Left renal cortex interstitium (tissue), 4 donors: ENCODE measurements around the gene ZNF154. TPM values are rescaled to one million over a fixed set of nuclear protein-coding genes. Genes with fewer than 3 reads are reported as not detected.

Source experiments
- DNase-seq, 4 donors: peaks; one replicate each; pipeline ENCODE4 v3.0.0-alpha.2; 2013; ENCODE audit warnings: low read depth in 4 of 4, low spot score in 2 of 4, missing footprints in 1 of 4
- polyA plus RNA-seq, 4 donors: library from polyadenylated mRNA; unstranded; fragments of 120-200 nt; gene quantifications; one replicate each; pipeline ENCODE4 v1.2.1, GENCODE V29; 2013; ENCODE audit not compliant: insufficient read length in 4 of 4

The ZNF154 gene
- polyA plus RNA-seq, 4 donors: 23.6 to 39.8 (median 30.6) TPM

DNA sequence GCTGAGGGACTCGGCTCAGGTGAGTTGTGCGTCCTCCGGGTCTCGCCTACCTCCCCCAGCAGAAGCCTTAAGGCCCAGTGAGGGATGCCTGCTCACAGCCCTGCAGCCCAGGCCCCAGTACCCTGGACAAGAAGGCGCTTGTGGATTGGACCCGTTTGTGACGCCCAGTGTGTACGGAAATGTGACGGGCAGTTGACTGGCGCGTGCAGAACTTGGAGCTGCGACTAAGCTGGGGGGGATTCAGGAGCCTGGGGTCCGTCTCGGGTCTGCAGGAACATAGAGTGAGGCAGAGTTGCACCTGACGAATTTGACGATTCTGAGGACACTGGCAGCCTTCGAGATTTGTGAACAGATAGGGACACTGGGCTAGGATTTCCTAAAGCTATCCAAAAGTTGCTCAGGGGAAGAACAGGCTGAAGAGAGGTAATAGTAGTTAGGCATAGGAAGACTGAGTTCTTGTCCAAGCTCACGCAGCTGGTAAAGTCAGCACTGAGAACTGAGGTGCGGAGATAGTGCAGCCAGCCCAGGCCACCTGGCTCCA is 26.7 kb downstream of the ZNF154 start:
- DNase-seq: no peak

GRCh38 chr19:57675881-57676280 is 33.1 kb downstream of the ZNF154 start:
- DNase-seq: no peak

DNA sequence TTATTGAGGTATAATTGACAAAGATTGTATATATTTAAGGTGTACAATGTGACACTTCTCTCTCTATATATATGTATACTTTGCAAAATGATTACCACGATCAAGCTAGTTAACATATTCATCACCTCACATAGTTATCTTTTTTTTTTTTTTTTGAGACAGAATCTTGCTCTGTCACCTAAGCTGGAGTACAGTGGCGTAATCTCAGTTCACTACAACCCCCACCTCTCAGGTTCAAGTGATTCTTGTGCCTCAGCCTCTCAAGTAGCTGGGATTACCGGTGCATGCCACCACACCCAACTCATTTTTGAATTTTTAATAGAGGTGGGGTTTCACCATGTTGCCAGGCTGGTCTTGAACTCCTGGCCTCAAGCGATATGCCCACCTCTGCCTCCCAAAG is 36.5 kb downstream of the ZNF154 start:
- DNase-seq: no peak

- DNase-seq: no peak
Measured at GRCh38 chr19:57671124-57671895, 37.7 kb downstream of the ZNF154 start.

DNA sequence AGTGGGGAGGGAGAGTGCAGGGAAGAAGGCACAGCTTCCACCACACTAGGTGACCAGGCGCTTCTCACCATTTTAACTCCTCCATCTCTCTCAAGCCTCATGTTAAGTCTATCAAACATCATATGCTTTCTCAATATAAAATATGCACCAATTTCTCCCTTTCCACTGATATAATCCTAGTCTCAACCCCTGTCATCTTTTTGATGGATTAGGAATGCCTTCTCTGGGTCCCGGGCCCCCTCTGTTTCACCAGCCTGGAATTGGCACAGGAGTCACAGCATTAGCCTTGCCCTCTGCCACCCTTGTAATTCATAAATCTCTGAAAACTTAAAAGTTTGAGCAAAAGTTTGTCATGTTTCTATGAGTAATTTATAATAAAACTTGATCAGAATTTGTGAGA is 40.4 kb downstream of the ZNF154 start, which contains the start of gene ZSCAN4:
Gene ZSCAN4, plus strand, starts transcription at position 301 of the 400 bp plus-strand sequence. CDS start 7,211 bp downstream, outside the sequence.
- no peak for DNase-seq

DNA sequence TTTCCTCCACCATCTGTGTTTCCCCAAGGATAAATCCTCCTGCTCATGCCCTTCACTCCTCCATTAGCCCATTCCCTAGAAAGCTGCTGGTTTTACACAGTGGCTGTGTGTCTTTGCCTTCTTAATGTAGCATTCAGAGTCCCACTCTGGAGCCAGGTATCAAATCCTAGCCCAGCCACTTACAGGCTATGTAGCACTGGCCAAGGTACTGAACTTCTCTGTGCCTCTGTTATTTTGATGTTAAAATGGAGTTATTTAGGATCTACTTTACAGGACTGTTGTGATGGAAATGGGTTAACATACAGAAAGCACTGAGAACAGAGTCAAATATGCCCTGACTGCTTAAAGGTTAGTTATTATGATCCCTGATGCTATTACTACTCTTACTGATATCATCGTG is 41.8 kb downstream of the ZNF154 start:
- DNase-seq: no peak

DNA sequence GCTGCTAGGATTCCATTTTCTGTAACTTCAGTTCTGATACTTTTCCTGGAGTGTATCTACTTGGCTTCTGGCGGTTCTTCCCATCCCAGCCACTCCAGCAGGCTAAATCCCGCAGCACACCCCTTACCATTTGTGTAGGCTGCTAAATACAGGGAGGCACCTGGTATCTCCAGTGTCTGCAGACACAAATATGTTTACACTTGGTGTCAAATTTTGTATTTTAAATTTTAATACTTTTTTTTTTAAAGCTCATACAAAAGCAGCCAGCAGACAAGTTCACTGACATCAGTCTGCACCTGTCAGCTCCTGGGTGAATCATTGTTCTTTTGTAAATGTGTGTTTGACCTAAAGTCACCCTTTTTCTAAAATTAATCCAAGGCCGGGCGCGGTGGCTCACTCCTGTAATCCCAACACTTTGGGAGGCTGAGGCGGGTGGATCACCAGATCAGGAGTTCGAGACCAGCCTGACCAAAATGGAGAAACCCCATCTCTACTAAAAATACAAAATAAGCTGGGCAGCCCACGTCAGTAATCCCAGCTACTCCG is 43.7 kb downstream of the ZNF154 start:
- no peak for DNase-seq

- peak in 3 of 4 donors; percentile 46 to 57 (median 53) for DNase-seq
Measured at GRCh38 chr19:57664269-57665127, 44.5 kb downstream of the ZNF154 start.

DNA sequence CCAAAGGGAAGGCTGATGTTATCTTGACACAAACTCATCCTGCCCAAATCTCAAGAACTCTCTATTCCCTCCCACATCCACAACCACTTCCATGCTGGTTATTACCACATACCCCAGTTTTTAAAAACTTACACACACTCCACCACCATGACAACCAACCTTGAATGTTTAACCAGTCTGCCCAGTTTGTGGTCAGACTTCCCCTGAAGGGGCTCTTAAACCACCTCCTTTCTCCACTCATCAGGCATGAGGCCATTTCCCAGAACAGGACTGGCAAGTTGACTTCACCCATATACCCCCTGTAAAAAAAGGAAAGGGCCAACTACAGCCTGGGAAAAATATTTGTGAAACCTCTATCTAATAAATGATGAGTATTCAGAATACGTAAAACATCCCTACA is 52.7 kb downstream of the ZNF154 start:
- DNase-seq: no peak

GRCh38 chr19:57655443-57655842 is 53.6 kb downstream of the ZNF154 start:
- no peak for DNase-seq

- no peak for DNase-seq
Measured at GRCh38 chr19:57653689-57654088, 55.3 kb downstream of the ZNF154 start.

DNA sequence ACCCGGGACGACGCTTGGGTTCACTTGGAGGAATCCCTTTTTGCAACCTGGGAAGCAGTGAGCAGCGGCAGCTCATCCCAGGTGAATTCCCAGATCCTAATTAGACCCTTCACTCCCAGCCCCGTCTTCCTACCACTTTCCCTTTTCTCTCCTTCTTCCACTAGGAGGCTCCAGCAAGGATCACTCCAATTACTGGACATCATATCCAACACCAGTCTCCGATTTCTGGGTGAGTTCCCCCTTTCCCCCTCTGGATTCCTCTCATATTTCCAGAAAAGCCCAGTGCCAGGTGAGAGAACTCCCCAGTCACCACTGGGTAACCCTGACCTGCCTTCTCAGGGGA is 57.4 kb downstream of the ZNF154 start:
- DNase-seq: no peak

- no peak for DNase-seq
Measured at GRCh38 chr19:57648331-57649003, 60.5 kb downstream of the ZNF154 start.

Other genes with a start within 250 kb of the ZNF154 start
- gene ZNF772, start 231.6 kb downstream of the ZNF154 start, polyA plus RNA-seq: 10 to 100 TPM; 18.8 to 24.2 (median 20.3) TPM
- 10 to 100 TPM; 13.0 to 29.3 (median 24.2) TPM for gene ZNF419, start 221.5 kb downstream of the ZNF154 start, polyA plus RNA-seq
- 10 to 100 TPM; 11.2 to 16.9 (median 12.3) TPM for gene ZNF773, start 209.3 kb downstream of the ZNF154 start, polyA plus RNA-seq
- 10 to 100 TPM; 11.7 to 19.5 (median 14.2) TPM for gene ZNF549, start 181.8 kb downstream of the ZNF154 start, polyA plus RNA-seq
- gene ZNF550, start 149.3 kb downstream of the ZNF154 start, polyA plus RNA-seq: 10 to 100 TPM; 18.0 to 26.0 (median 23.0) TPM
- gene ZNF416, start 130.3 kb downstream of the ZNF154 start, polyA plus RNA-seq: 1 to 10 TPM; 7.9 to 9.4 (median 8.0) TPM
- 10 to 100 TPM; 17.4 to 18.6 (median 18.2) TPM for gene ZIK1, start 125.1 kb downstream of the ZNF154 start, polyA plus RNA-seq
- gene ZNF530, start 109.3 kb downstream of the ZNF154 start, polyA plus RNA-seq: 1 to 10 TPM; 4.3 to 6.8 (median 5.5) TPM
- 10 to 100 TPM; 25.9 to 29.9 (median 27.3) TPM for gene ZNF134, start 95.0 kb downstream of the ZNF154 start, polyA plus RNA-seq
- 10 to 100 TPM; 24.5 to 49.8 (median 40.5) TPM for gene ZNF211, start 76.0 kb downstream of the ZNF154 start, polyA plus RNA-seq
- under 1 TPM in 3 of 4 donors, not detected in 1; 0.09 to 0.16 (median 0.11) TPM for gene ZSCAN4, start 40.3 kb downstream of the ZNF154 start, polyA plus RNA-seq
- gene ZNF551, start 27.2 kb downstream of the ZNF154 start, polyA plus RNA-seq: 10 to 100 TPM; 11.6 to 20.3 (median 14.3) TPM
- 10 to 100 TPM; 16.0 to 23.7 (median 19.4) TPM for gene ZNF671, start 18.4 kb upstream of the ZNF154 start, polyA plus RNA-seq
- gene ZNF776, start 37.6 kb upstream of the ZNF154 start, polyA plus RNA-seq: 10 to 100 TPM; 32.6 to 44.3 (median 41.2) TPM
- 10 to 100 TPM; 15.8 to 35.0 (median 24.2) TPM for gene ZNF586, start 60.5 kb upstream of the ZNF154 start, polyA plus RNA-seq
- gene ZNF552, start 105.7 kb upstream of the ZNF154 start, polyA plus RNA-seq: 10 to 100 TPM; 13.8 to 28.8 (median 21.4) TPM
- 10 to 100 TPM; 11.4 to 20.5 (median 14.5) TPM for gene ZNF587B, start 121.1 kb upstream of the ZNF154 start, polyA plus RNA-seq
- 10 to 100 TPM; 16.6 to 47.1 (median 30.6) TPM for gene ZNF587, start 140.7 kb upstream of the ZNF154 start, polyA plus RNA-seq
- 10 to 100 TPM; 42.5 to 90.4 (median 65.0) TPM for gene ZNF814, start 179.8 kb upstream of the ZNF154 start, polyA plus RNA-seq
- gene ZNF417, start 207.4 kb upstream of the ZNF154 start, polyA plus RNA-seq: 10 to 100 TPM; 20.7 to 42.8 (median 28.0) TPM
- 10 to 100 TPM; 19.6 to 41.4 (median 25.0) TPM for gene ZNF418, start 226.2 kb upstream of the ZNF154 start, polyA plus RNA-seq
- gene ZNF256, start 238.5 kb upstream of the ZNF154 start, polyA plus RNA-seq: 10 to 100 TPM in 2 of 4 donors, 1 to 10 TPM in 2; 7.4 to 10.9 (median 9.4) TPM